ENCODE measurements around the gene FABP1. TPM values are rescaled to one million over a fixed set of nuclear protein-coding genes. Genes with fewer than 3 reads are reported as not detected.

Gene FABP1
- total and polyA plus RNA-seq, 9 of the 15 experiments (the other 6 are each of a cell fraction or from before 2014, with no cell fraction given): 0.64 TPM; not detected in 8

- TF ChIP-seq, protein P1, sequence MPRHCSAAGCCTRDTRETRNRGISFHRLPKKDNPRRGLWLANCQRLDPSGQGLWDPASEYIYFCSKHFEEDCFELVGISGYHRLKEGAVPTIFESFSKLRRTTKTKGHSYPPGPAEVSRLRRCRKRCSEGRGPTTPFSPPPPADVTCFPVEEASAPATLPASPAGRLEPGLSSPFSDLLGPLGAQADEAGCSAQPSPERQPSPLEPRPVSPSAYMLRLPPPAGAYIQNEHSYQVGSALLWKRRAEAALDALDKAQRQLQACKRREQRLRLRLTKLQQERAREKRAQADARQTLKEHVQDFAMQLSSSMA (CRISPR knock-in tag; IDR thresholded peaks at IDR 0.05): no peak
- no peak for TF ChIP-seq SIN3A (IDR thresholded peaks at IDR 0.05; ENCODE audit: borderline replicate concordance in 2 of 2, control insufficient read depth in 1 of 2, low read depth in 2 of 2, low read length in 2 of 2)
- TF ChIP-seq FOXK2 (conservative IDR thresholded peaks at IDR 0.05 in 1 of 2, IDR thresholded peaks at IDR 0.05 in 1 of 2; ENCODE audit: low read depth in 2 of 2): no peak
- TF ChIP-seq HMG20A (CRISPR knock-in tag; conservative IDR thresholded peaks at IDR 0.05): no peak
- no peak for TF ChIP-seq NONO (IDR thresholded peaks at IDR 0.05; ENCODE audit: low read depth in 2 of 2, low read length in 1 of 2)
- TF ChIP-seq ERF (CRISPR knock-in tag; IDR thresholded peaks at IDR 0.05): no peak
- TF ChIP-seq U2AF2 (optimal IDR thresholded peaks at IDR 0.05; ENCODE audit: low read depth, low read length): no peak
- no peak for TF ChIP-seq ZNF280B (CRISPR knock-in tag; IDR thresholded peaks at IDR 0.05)
- no peak for TF ChIP-seq ZNF41 (CRISPR knock-in tag; conservative IDR thresholded peaks at IDR 0.05)
- TF ChIP-seq KDM5B (IDR thresholded peaks at IDR 0.05; ENCODE audit: insufficient replicate concordance, low read depth, low read length): no peak
Observed at GRCh38 chr2:88125344-88125923, 2.4 kb downstream of the FABP1 start (continued).

Measured in K562 (cell line).